Measurements from ENCODE around the gene PGAM2. TPM values are rescaled to one million over a fixed set of nuclear protein-coding genes. Genes with fewer than 3 reads are reported as not detected.
"Not testable (repeated sequence)": the region's sequence is repeated elsewhere in the genome, so short reads cannot be mapped to it uniquely, and the experiment has no call there.

PGAM2 gene
- total RNA-seq, 1 experiment from 2014 or later = not detected

GRCh38 chr7:44031319-44031718 is 34.0 kb downstream of the PGAM2 start:
- not testable (repeated sequence) for DNase-seq (ENCODE audit: low spot score)

GRCh38 chr7:44030029-44030428 is 35.3 kb downstream of the PGAM2 start:
- not testable (repeated sequence) for DNase-seq (ENCODE audit: low spot score)

- not testable (repeated sequence) for DNase-seq (ENCODE audit: low spot score)
These were observed 35.9 kb downstream of the PGAM2 start for GRCh38 chr7:44029433-44029832.

GRCh38 chr7:44022796-44023467 is 42.4 kb downstream of the PGAM2 start:
- not testable (repeated sequence) for DNase-seq (ENCODE audit: low spot score)

- not testable (repeated sequence) for DNase-seq (ENCODE audit: low spot score)
These were observed 43.3 kb downstream of the PGAM2 start for GRCh38 chr7:44022069-44022468.

GRCh38 chr7:44019825-44020224 is 45.5 kb downstream of the PGAM2 start:
- DNase-seq (ENCODE audit: low spot score) = not testable (repeated sequence)

- peak; percentile 97 for DNase-seq (ENCODE audit: low spot score)
These were observed 46.2 kb downstream of the PGAM2 start for GRCh38 chr7:44018857-44019807.

- DNase-seq (ENCODE audit: low spot score) = not testable (repeated sequence)
These were observed 50.3 kb downstream of the PGAM2 start for GRCh38 chr7:44015090-44015489.

Other genes with a start within 250 kb of the PGAM2 start
- 230 and 294 TPM in 2 replicates for gene MRPS24, start 196.1 kb downstream of the PGAM2 start, total RNA-seq (2014; rRNA removed; shearing (Covaris generic))
- 37.8 and 41.8 TPM in 2 replicates for gene URGCP, start 159.0 kb downstream of the PGAM2 start, total RNA-seq (2014; rRNA removed; shearing (Covaris generic))
- 14.3 and 23.9 TPM in 2 replicates for gene UBE2D4, start 139.1 kb downstream of the PGAM2 start, total RNA-seq (2014; rRNA removed; shearing (Covaris generic))
- not detected in 2 replicates for gene SPDYE1, start 67.7 kb downstream of the PGAM2 start, total RNA-seq (2014; rRNA removed; shearing (Covaris generic))
- gene DBNL, start 20.9 kb downstream of the PGAM2 start, total RNA-seq (2014; rRNA removed; shearing (Covaris generic)) = 171 and 187 TPM in 2 replicates
- 20.3 and 24.0 TPM in 2 replicates for gene POLM, start 17.0 kb upstream of the PGAM2 start, total RNA-seq (2014; rRNA removed; shearing (Covaris generic))
- 0.22 TPM in 1 of 2 replicates, not detected in the other for gene AEBP1, start 38.8 kb upstream of the PGAM2 start, total RNA-seq (2014; rRNA removed; shearing (Covaris generic))
- gene POLD2, start 58.0 kb upstream of the PGAM2 start, total RNA-seq (2014; rRNA removed; shearing (Covaris generic)) = 149 and 160 TPM in 2 replicates
- not detected in 2 replicates for gene MYL7, start 75.8 kb upstream of the PGAM2 start, total RNA-seq (2014; rRNA removed; shearing (Covaris generic))
- gene GCK, start 123.9 kb upstream of the PGAM2 start, total RNA-seq (2014; rRNA removed; shearing (Covaris generic)) = not detected in 2 replicates
- gene YKT6, start 135.4 kb upstream of the PGAM2 start, total RNA-seq (2014; rRNA removed; shearing (Covaris generic)) = 133 and 137 TPM in 2 replicates

Measured in A172 (cell line).